Esophagus squamous epithelium (tissue), 5 donors: ENCODE results near the gene SH3RF1. TPM values are rescaled to one million over a fixed set of nuclear protein-coding genes. Genes with fewer than 3 reads are reported as not detected.

Experiments used
- DNase-seq: peaks from one replicate; lab custom pipeline; 2025; lab: John Stamatoyannopoulos, UW
- H3K27ac ChIP-seq, 4 donors: fragments of 200-600 bp; sonication (generic); one replicate each; pipeline ENCODE4 v1.5.1; 2016 to 2019; ENCODE audit warnings: mild to moderate bottlenecking in 1 of 4
- H3K27me3 ChIP-seq, 4 donors: fragments of 200-600 bp; sonication (generic); 1 replicate in 3 of 4; 2 replicates in 1 of 4; pipeline versions ENCODE4 v1.5.1 to v1.6.0; 2017 to 2021; ENCODE audit warnings: antibody characterized with exemption in 1 of 4
- H3K36me3 ChIP-seq, 3 donors: fragments of 200-600 bp; sonication (generic); one replicate each; pipeline ENCODE4 v1.5.1; 2016 to 2019
- H3K4me1 ChIP-seq, 3 donors: fragments of 200-600 bp; sonication (generic); one replicate each; pipeline ENCODE4 v1.5.1; 2017 to 2019
- H3K4me3 ChIP-seq, 4 donors: fragments of 200-600 bp; sonication (generic); 1 replicate in 3 of 4; 2 replicates in 1 of 4; pipeline ENCODE4 v1.5.1; 2016 to 2019; ENCODE audit warnings: mild to moderate bottlenecking in 2 of 4, moderate library complexity in 1 of 4
- H3K9me3 ChIP-seq, 3 donors: fragments of 200-600 bp; sonication (generic); one replicate each; pipeline ENCODE4 v1.5.1; 2016 to 2019
- CTCF ChIP-seq, 6 experiments: fragments of 450-650 bp in 4 of 6; fragments of 200-600 bp in 2 of 6; sonication (generic) in 2 of 6; IDR thresholded peaks; one replicate each; pipeline ENCODE4 v1.5.1; 2016 to 2019; ENCODE audit warnings: antibody characterized with exemption in 6 of 6, mild to moderate bottlenecking in 4 of 6, moderate library complexity in 4 of 6
- POLR2A ChIP-seq, 4 donors: fragments of 450-650 bp; IDR thresholded peaks; one replicate each; pipeline ENCODE4 v1.6.1; 2017; ENCODE audit warnings: antibody characterized with exemption in 4 of 4, mild to moderate bottlenecking in 4 of 4, moderate library complexity in 3 of 4
- WGBS, 2 donors: methylation state at CpG; one replicate each; pipeline ENCODE4 v1.1.5; 2018; 5-methylcytosine and 5-hydroxymethylcytosine counted together
- intact Hi-C: fragments of 100-400 bp; cut with DNase I; formaldehyde crosslinking; loops from one replicate; pipeline ENCODE4 v1.15.0; 2022
- total RNA-seq, 4 donors: library from RNA; depleted of rRNA; stranded (reverse); fragments of >200 nt; gene quantifications; one replicate each; pipeline ENCODE4 v1.1.0, GENCODE V29; 2016
- donor health status: DM: yes; HTN: yes; CAD: no.

Gene SH3RF1
- total RNA-seq, 4 donors from 2014 or later, result 3.9 to 9.3 (median 5.7) TPM

DNA sequence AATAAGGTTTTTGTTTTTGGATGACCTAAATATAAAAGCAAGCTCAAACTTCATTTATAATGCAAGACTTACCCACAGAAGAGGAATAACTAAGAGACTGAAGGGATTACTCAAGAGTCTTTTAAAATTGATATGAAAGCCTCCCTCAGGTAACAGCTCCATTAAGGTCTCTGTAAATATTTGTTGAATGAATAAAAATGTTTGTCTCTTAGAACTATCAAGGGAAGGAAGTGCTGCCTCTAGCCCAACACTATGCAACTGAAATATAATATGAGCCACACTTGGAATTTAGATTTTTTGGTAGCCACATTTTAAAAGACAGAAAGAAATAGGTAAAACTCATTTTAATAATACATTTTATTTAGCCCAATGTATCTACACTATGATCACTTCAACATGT lies 127.8 kb downstream of the SH3RF1 start:
- Histone ChIP-seq H3K27me3 (no peaks in the 10 kb centered on the region), H3K4me1 (no peaks in the 10 kb centered on the region), H3K9me3 (no peaks in the 10 kb centered on the region), H3K36me3 (no peaks in the 10 kb centered on the region), H3K4me3 (no peak overlapping the region), H3K27ac (no peak overlapping the region)
- DNase-seq, result no peak
- intact Hi-C loops, result no loop called here
- no peak for TF ChIP-seq POLR2A (IDR thresholded peaks at IDR 0.05)
- no peak for TF ChIP-seq CTCF (IDR thresholded peaks at IDR 0.05)

- no peaks in the 10 kb centered on the region for H3K4me1 ChIP-seq
- no peaks in the 10 kb centered on the region for H3K27me3 ChIP-seq
- DNase-seq, result no peak
- TF ChIP-seq POLR2A (IDR thresholded peaks at IDR 0.05) (no peak), CTCF (IDR thresholded peaks at IDR 0.05) (no peak)
- H3K27ac ChIP-seq, result no peak overlapping the region
- H3K9me3 ChIP-seq, result no peaks in the 10 kb centered on the region
- intact Hi-C loops, result no loop called here
- no peak overlapping the region for H3K4me3 ChIP-seq
- no peaks in the 10 kb centered on the region for H3K36me3 ChIP-seq
- WGBS, 2 donors, result 72 to 77% methylated on average over 2 of the region's 2 CpGs
Measured at GRCh38 chr4:169142391-169142790, 128.4 kb downstream of the SH3RF1 start.

DNA sequence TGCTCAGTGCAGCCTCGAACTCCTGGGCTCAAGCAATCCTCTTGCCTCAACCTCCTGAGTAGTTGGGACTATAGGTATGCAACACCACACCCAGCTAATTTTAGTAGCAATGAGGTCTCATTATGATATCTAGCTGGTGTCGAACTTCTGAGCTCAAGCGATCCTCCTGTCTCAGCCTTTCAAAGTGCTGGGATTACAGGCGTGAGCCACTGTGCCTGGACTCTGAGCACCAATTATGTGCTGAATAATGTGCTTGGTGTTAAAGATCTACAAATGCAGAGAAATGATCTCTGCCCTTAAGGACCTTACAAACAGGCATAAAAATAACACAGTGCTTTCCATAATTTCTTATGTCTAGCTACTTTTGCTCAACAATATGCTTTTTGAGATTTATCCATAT lies 131.7 kb downstream of the SH3RF1 start:
- TF ChIP-seq CTCF (IDR thresholded peaks at IDR 0.05) (no peak), POLR2A (IDR thresholded peaks at IDR 0.05) (no peak)
- Histone ChIP-seq H3K36me3 (peaks cover 0 to 21% (median 0%) of the 10 kb centered on the region in 3 donors), H3K4me1 (peaks cover 0 to 8% (median 0%) of the 10 kb centered on the region in 3 donors), H3K27ac (no peak overlapping the region), H3K27me3 (no peaks in the 10 kb centered on the region), H3K4me3 (no peak overlapping the region), H3K9me3 (no peaks in the 10 kb centered on the region)
- DNase-seq, result no peak
- 83 to 92% methylated on average over 1 to 4 of the region's 4 CpGs for WGBS, 2 donors
- intact Hi-C loops, result no loop called here

- 75 to 86% methylated on average over 2 of the region's 2 CpGs for WGBS, 2 donors
- no peak overlapping the region for H3K4me3 ChIP-seq
Measured at GRCh38 chr4:169137558-169137920, 133.2 kb downstream of the SH3RF1 start.

More at GRCh38 chr4:169137558-169137920, 133.2 kb downstream of the SH3RF1 start:
- Histone ChIP-seq H3K4me1 (peaks cover 0 to 11% (median 0%) of the 10 kb centered on the region in 3 donors), H3K27ac (no peak overlapping the region), H3K36me3 (peaks cover 0 to 33% (median 0%) of the 10 kb centered on the region in 3 donors), H3K9me3 (no peaks in the 10 kb centered on the region), H3K27me3 (no peaks in the 10 kb centered on the region)
- DNase-seq, result no peak
- intact Hi-C loops, result no loop called here
- TF ChIP-seq CTCF (IDR thresholded peaks at IDR 0.05) (no peak), POLR2A (IDR thresholded peaks at IDR 0.05) (no peak)
